GF-D8 (cell line): ENCODE data around the gene SUZ12.
"Not testable (repeated sequence)": the region's sequence is repeated elsewhere in the genome, so short reads cannot be mapped to it uniquely, and the experiment has no call there.

Experiments
- DNase-seq: peaks from one replicate; lab custom pipeline; 2025; lab: John Stamatoyannopoulos, UW

The SUZ12 gene

GRCh38 chr17:31951953-31952352 is 15.1 kb downstream of the SUZ12 start:
- DNase-seq, result not testable (repeated sequence)

GRCh38 chr17:31964131-31964530 is 27.3 kb downstream of the SUZ12 start:
- not testable (repeated sequence) for DNase-seq

- no peak for DNase-seq
Measured at GRCh38 chr17:31967648-31968047, 30.8 kb downstream of the SUZ12 start.

- not testable (repeated sequence) for DNase-seq
Measured at GRCh38 chr17:31970416-31970815, 33.6 kb downstream of the SUZ12 start.

- not testable (repeated sequence) for DNase-seq
Measured at GRCh38 chr17:31974269-31975071, 37.7 kb downstream of the SUZ12 start.

- not testable (repeated sequence) for DNase-seq
Measured at GRCh38 chr17:31975391-31975790, 38.6 kb downstream of the SUZ12 start.

GRCh38 chr17:31991821-31992220 is 55.0 kb downstream of the SUZ12 start:
- DNase-seq, result not testable (repeated sequence)

GRCh38 chr17:31997005-31997404 is 60.2 kb downstream of the SUZ12 start:
- DNase-seq, result no peak

- peak; percentile 48 for DNase-seq
Measured at GRCh38 chr17:32006957-32007462, 70.2 kb downstream of the SUZ12 start, which contains the start of gene LRRC37B. LRRC37B (plus strand) TSS chr17:32007383; CDS start chr17:32021393, 14,010 bp downstream.

- no peak for DNase-seq
Measured at GRCh38 chr17:32007463-32008298, 70.9 kb downstream of the SUZ12 start.

GRCh38 chr17:32009262-32009542 is 72.4 kb downstream of the SUZ12 start:
- no peak for DNase-seq

- DNase-seq, result no peak
Measured at GRCh38 chr17:32010114-32010513, 73.3 kb downstream of the SUZ12 start.

- no peak for DNase-seq
Measured at GRCh38 chr17:32015245-32016013, 78.6 kb downstream of the SUZ12 start.

GRCh38 chr17:32016231-32016630 is 79.4 kb downstream of the SUZ12 start:
- DNase-seq, result peak; percentile 50

GRCh38 chr17:32019228-32019627 is 82.4 kb downstream of the SUZ12 start:
- DNase-seq, result no peak

- DNase-seq, result no peak
Measured at GRCh38 chr17:32020943-32021614, 84.3 kb downstream of the SUZ12 start.

- no peak for DNase-seq
Measured at GRCh38 chr17:32021615-32021955, 84.8 kb downstream of the SUZ12 start.

GRCh38 chr17:32022554-32022953 is 85.7 kb downstream of the SUZ12 start:
- DNase-seq, result not testable (repeated sequence)

- DNase-seq, result not testable (repeated sequence)
Measured at GRCh38 chr17:32027271-32027670, 90.5 kb downstream of the SUZ12 start.

GRCh38 chr17:32033223-32033622 is 96.4 kb downstream of the SUZ12 start:
- DNase-seq, result no peak

- DNase-seq, result not testable (repeated sequence)
Measured at GRCh38 chr17:32033812-32034211, 97.0 kb downstream of the SUZ12 start.

GRCh38 chr17:32040246-32040645 is 103.4 kb downstream of the SUZ12 start:
- DNase-seq, result not testable (repeated sequence)
